Heart right ventricle (tissue), 16 donors: ENCODE data around the gene ELOB. TPM values are rescaled to one million over a fixed set of nuclear protein-coding genes. Genes with fewer than 3 reads are reported as not detected.

Experiments
- ATAC-seq, 8 donors: fragments of 200-7000 bp; cut with Tn5 transposase; one replicate each; pipeline ENCODE4 v1.9.1; 2020; ENCODE audit warnings: mild to moderate bottlenecking in 8 of 8, moderate library complexity in 8 of 8, moderate number of reproducible peaks in 1 of 8
- DNase-seq, 2 donors: peaks; one replicate each; pipeline ENCODE4 v3.0.0-alpha.2; 2020
- H3K27ac ChIP-seq, 10 donors: fragments of 200-600 bp; sonication (generic) in 2 of 10; one replicate each; pipeline versions ENCODE4 v1.5.0 to v1.8.0; 2020 to 2022; ENCODE audit warnings: mild to moderate bottlenecking in 3 of 10
- H3K27me3 ChIP-seq, 7 donors: fragments of 200-600 bp; one replicate each; pipeline ENCODE4 v1.8.0; 2021 to 2022; ENCODE audit warnings: mild to moderate bottlenecking in 2 of 7
- H3K36me3 ChIP-seq, 9 donors: fragments of 200-600 bp; sonication (generic) in 1 of 9; one replicate each; pipeline versions ENCODE4 v1.5.0 to v1.8.0; 2020 to 2022; ENCODE audit warnings: mild to moderate bottlenecking in 2 of 9
- H3K4me1 ChIP-seq, 9 donors: fragments of 200-600 bp; sonication (generic) in 1 of 9; one replicate each; pipeline versions ENCODE4 v1.5.0 to v1.8.0; 2020 to 2022; ENCODE audit warnings: mild to moderate bottlenecking in 4 of 9
- H3K4me3 ChIP-seq, 10 donors: fragments of 200-600 bp; sonication (generic) in 2 of 10; one replicate each; pipeline versions ENCODE4 v1.5.0 to v1.8.0; 2020 to 2022; ENCODE audit warnings: mild to moderate bottlenecking in 7 of 10, moderate library complexity in 2 of 10
- H3K9me3 ChIP-seq, 11 donors: fragments of 200-600 bp in 10 of 11; sonication (generic) in 2 of 11; one replicate each; pipeline versions ENCODE4 v1.5.0 to v1.8.0; 2013 to 2022; ENCODE audit warnings: mild to moderate bottlenecking in 2 of 11, control low read depth in 1 of 11, moderate library complexity in 1 of 11
- WGBS, 2 donors: extraction: QIAGEN DNeasy Blood & Tissue Kit; methylation state at CpG; one replicate each; pipeline ENCODE4 v1.1.7; 2013; ENCODE audit warnings: inconsistent platforms in 1 of 2; 5-methylcytosine and 5-hydroxymethylcytosine counted together
- intact Hi-C, 10 donors: fragments of 100-400 bp; cut with DNase I; formaldehyde crosslinking; loops; one replicate each; pipeline versions ENCODE4 v1.11.1 to v1.14.2; 2022
- polyA plus RNA-seq, 2 donors: library from polyadenylated mRNA; stranded (reverse); fragments of 200-250 nt; gene quantifications; one replicate each; pipeline ENCODE4 v1.2.3, GENCODE V29; 2013
- total RNA-seq, 10 donors: library from RNA; stranded (reverse); fragmentation: NEBNext Ultra II Directional in 3 of 10; extraction: Animal tissue kit (Norgen Biotek cat#: 25700) in 3 of 10; gene quantifications; one replicate each; pipeline versions ENCODE4 v1.2.1 to v1.2.4, GENCODE V29; 2021 to 2023
- TF ChIP-seq, protein P1 (sequence below), 9 donors: fragments of 200-600 bp; sonication (generic) in 2 of 9; IDR thresholded peaks; one replicate each; pipeline versions ENCODE4 v1.5.0 to v1.8.0; 2021 to 2022; ENCODE audit warnings: antibody characterized with exemption in 9 of 9, mild to moderate bottlenecking in 5 of 9, moderate library complexity in 1 of 9
- donor health status: Arrhythmogenic right ventricular cardiomyopathy.
- donor health status: ischemic (EF 13 %, LVEDD 7.1; RV severe dilation, severe dysfunction).
- donor health status: healthy with polysubstance abuse.
- donor health status: DM: no; HTN: yes; CAD: no.
- donor health status: DM: no; HTN: no; CAD: no.
- donor health status: ischemic (EF 25% LVEDD 6.9; RV normal size, moderate dysfunction).
- donor health status: ischemic (EF 25% LVEDD 5.7; RV mildly dilated, moderate dysfunction).
- donor health status: healthy.
- donor health status: DM: yes; HTN: yes; CAD: no.
- donor health status: Ischemic cardiomyopathy.
- donor health status: ischemic (EF 35%, LVEDD 5.7; RV mildly dilated, moderate dysfunction).
- donor health status: nonischemic (EF 11% LVEDD 7.7; RV severe dilation, severe dysfunction).
- donor health status: DM: yes; HTN: yes; CAD: no.
- donor health status: PGD.
- donor health status: ischemic (EF 29% LVEDD 5.4; RV normal size, mild dysfunction).
- donor health status: nonischemic (EF 23%, LVEDD 6.1; RV moderate dilation, normal function).

The ELOB gene
- total and polyA plus RNA-seq, 12 donors = 248 to 1,196 (median 332) TPM

DNA sequence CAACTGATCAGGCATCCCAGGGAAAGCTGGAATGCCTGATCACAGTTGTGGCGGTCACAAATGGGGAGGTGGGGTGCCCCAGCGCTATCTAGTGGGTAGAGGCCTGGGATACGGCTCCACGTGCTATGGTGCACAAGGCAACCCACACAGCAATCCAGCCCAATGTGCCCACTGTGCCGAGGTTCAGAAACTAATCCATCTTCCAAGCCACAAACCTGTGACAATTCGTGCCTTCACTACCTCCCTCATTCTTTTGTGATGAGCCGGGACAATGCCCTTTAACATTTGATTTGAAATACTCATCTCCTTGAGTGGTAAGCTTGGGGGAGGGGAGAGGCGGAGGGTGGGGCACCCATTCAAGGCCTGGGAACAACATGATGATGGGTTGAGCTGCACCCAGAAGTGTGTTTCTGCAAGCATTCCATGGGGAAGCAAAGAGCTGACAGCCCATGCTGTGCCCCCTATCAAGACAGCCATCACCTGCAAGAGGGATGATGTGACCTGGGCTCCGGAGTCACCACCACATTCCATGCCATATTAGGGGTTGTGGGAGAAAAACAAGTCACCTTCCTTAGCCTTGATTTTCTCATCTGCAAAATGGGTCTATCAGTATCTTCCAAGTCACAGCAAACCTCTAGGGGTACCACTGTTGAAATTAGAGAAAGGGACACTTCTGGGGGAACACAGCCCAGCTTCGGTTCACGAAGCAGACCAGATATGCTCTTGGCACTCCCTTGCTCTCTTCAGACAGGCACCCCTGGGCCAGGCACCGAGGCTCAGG is 3.7 kb downstream of the ELOB start:
- ATAC-seq = no peak
- Histone ChIP-seq H3K27me3 (no peaks in the 10 kb centered on the region), H3K4me3 (no peak overlapping the region), H3K36me3 (peaks cover 0 to 71% (median 45%) of the 10 kb centered on the region in 9 donors), H3K4me1 (peaks cover 5 to 53% (median 28%) of the 10 kb centered on the region in 9 donors), H3K9me3 (no peaks in the 10 kb centered on the region), H3K27ac (peak overlapping the region in 1 of 10 donors; percentile 4)
- 82 to 84% methylated on average over 12 of the region's 12 CpGs for WGBS, 2 donors
- TF ChIP-seq, protein P1, sequence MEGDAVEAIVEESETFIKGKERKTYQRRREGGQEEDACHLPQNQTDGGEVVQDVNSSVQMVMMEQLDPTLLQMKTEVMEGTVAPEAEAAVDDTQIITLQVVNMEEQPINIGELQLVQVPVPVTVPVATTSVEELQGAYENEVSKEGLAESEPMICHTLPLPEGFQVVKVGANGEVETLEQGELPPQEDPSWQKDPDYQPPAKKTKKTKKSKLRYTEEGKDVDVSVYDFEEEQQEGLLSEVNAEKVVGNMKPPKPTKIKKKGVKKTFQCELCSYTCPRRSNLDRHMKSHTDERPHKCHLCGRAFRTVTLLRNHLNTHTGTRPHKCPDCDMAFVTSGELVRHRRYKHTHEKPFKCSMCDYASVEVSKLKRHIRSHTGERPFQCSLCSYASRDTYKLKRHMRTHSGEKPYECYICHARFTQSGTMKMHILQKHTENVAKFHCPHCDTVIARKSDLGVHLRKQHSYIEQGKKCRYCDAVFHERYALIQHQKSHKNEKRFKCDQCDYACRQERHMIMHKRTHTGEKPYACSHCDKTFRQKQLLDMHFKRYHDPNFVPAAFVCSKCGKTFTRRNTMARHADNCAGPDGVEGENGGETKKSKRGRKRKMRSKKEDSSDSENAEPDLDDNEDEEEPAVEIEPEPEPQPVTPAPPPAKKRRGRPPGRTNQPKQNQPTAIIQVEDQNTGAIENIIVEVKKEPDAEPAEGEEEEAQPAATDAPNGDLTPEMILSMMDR (IDR thresholded peaks at IDR 0.05) = no peak
- intact Hi-C loops = loop anchor here in 1 of 10 donors (10.0 kb wide), 1 partner anchor 91 kb away; no protein-coding TSS in a partner anchor
- no peak for DNase-seq

DNA sequence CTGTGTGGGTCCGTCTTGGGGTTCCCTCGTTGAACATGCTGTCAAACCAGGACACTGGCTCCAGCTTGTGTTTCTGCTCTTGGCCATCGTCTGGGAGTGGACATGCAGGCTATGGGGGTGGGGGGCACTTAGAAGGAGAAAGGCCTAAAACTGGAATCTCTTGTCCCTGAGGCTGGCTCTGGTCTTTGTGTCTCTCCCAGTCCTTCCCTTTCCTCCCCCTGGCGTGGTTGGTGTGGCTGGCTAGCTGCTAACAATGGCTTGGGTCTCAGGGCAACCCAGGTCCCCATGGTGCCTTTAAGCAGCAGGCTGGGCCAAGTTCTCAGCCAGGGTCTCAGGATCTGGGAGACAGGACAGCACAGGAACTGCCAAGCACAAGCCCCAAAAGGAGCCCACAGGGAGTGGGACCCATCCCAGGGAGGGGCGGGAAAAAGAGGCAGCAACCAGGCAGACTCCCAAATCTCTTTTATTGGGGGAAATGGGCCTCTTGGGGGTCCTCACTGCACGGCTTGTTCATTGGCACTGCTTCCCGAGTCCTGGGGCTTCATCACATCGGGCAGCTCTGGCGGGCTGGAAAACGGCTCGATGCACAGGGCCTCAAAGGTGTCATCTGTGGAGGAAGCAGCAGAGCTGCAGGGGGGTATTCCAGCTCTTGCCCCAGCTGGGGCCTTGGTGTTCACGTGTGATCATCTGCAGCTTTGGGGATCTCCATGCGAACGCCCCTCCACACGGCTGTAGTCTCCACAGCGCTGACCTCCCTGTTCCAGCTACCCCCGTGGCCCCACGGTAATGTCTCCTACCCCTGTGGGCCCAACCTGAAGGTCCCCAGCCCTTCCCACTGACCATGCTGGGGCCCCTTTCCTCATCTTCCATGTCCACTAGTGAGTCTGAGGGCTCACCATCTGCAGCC is 5.3 kb downstream of the ELOB start:
- Histone ChIP-seq H3K4me3 (no peak overlapping the region), H3K27me3 (no peaks in the 10 kb centered on the region), H3K27ac (no peak overlapping the region), H3K4me1 (peaks cover 2 to 64% (median 31%) of the 10 kb centered on the region in 9 donors), H3K36me3 (peaks cover 10 to 87% (median 61%) of the 10 kb centered on the region in 9 donors), H3K9me3 (no peaks in the 10 kb centered on the region)
- whole genome bisulfite sequencing, 2 donors = 76 to 80% methylated on average over 18 of the region's 18 CpGs
- ATAC-seq (no peak), DNase-seq (no peak)
- TF ChIP-seq, protein P1 (IDR thresholded peaks at IDR 0.05) = no peak
- intact Hi-C loops = loop anchor here in 1 of 10 donors (10.0 kb wide), 1 partner anchor 93 kb away; no protein-coding TSS in a partner anchor

DNA sequence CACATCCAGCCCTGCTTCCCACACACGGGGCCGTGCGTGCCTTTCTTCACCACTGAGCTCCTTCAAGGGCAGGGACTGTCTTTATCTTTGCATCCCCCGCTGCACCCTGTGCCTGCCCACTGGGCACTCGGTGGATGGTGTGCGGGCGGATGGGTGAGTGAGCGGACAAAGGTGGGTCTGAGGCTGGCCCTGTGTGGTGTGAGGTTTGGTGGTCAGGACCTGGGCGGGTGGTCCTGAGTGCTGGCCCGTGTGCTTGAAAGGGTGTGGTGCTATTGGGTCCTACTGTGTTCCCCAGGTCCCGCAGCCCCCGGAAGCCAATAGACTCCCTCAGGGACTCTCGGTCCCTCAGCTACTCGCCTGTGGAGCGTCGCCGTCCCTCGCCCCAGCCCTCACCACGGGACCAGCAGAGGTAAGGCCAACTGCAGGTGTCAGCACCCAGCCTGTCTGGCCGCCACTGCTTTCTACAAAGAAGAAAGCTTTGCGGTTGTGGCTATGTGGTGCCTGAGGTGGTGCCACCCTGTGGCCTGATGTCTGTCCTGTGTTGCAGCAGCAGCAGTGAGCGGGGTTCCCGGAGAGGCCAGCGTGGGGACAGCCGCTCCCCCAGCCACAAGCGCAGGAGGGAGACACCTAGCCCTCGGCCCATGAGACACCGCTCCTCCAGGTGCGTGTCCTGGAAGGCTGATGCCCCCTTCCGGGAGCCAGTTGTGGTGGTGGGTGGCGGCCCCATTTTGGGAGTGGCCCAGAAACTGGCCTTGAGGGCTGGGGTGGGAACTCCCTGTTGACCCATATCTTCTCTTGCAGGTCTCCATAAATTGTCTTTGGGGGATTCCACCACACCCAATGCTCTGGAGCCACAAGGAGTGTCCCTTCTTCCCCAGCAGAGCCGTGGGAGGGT is 6.8 kb downstream of the ELOB start:
- intact Hi-C loops = loop anchor here in 1 of 10 donors (10.0 kb wide), 1 partner anchor 94 kb away; no protein-coding TSS in a partner anchor
- Histone ChIP-seq H3K4me3 (no peak overlapping the region), H3K27ac (no peak overlapping the region), H3K9me3 (no peaks in the 10 kb centered on the region), H3K27me3 (no peaks in the 10 kb centered on the region), H3K36me3 (peaks cover 10 to 100% (median 75%) of the 10 kb centered on the region in 9 donors), H3K4me1 (peaks cover 0 to 51% (median 18%) of the 10 kb centered on the region in 9 donors)
- WGBS, 2 donors = 82 to 84% methylated on average over 32 of the region's 32 CpGs
- ATAC-seq (peak in 2 of 8 donors; percentile 2 to 10), DNase-seq (no peak)
- TF ChIP-seq, protein P1 (IDR thresholded peaks at IDR 0.05) = no peak
